SK-N-SH (cell line): ENCODE data around the gene TPPP. TPM values are rescaled to one million over a fixed set of nuclear protein-coding genes. Genes with fewer than 3 reads are reported as not detected.

Experiments used
- CTCF ChIA-PET: fragments of 300-600, 350-600 bp; formaldehyde crosslinking; extraction: SDS; loops from one replicate; lab custom pipeline; 2021; lab: Yijun Ruan, JAX
- POLR2A ChIA-PET: fragments of 350-600 bp; sonication (Branson Sonifier 250); formaldehyde crosslinking; extraction: SDS; loops from one replicate; lab custom pipeline; 2020; ENCODE audit warnings: antibody characterized with exemption, inconsistent platforms; lab: Yijun Ruan, JAX
- DNase-seq: peaks from one replicate; pipeline ENCODE4 v3.0.0; 2012
- H2AFZ ChIP-seq: fragments of 200-600 bp; sonication (generic); 2 replicates; pipeline ENCODE4 v1.8.1; 2016; ENCODE audit warnings: antibody characterized with exemption, mild to moderate bottlenecking, low read depth
- H3F3A ChIP-seq: fragments of 200-600 bp; sonication (generic); replicated peaks from 2 replicates; pipeline ENCODE3; 2016; ENCODE audit warnings: antibody characterized with exemption, mild to moderate bottlenecking; ENCODE audit not compliant: insufficient read depth
- H3K27ac ChIP-seq, 2 experiments: fragments of 200-500 bp in 1 of 2; fragments of 200-600 bp in 1 of 2; sonication (Bioruptor generic) in 1 of 2; sonication (generic), shearing (Covaris generic) in 1 of 2; 2 replicates each; pipeline versions ENCODE4 v1.5.1 to v1.6.1; 2014 to 2016; ENCODE audit warnings: low read depth in 2 of 2, inconsistent platforms in 1 of 2, low read length in 1 of 2, mild to moderate bottlenecking in 1 of 2, mixed read lengths in 1 of 2
- H3K27me3 ChIP-seq: fragments of 200-600 bp; sonication (generic), shearing (Covaris generic); 2 replicates; pipeline ENCODE4 v1.6.1; 2016; ENCODE audit warnings: mixed run types; ENCODE audit not compliant: insufficient read depth
- H3K36me3 ChIP-seq, 2 experiments: fragments of 200-500 bp in 1 of 2; fragments of 200-600 bp in 1 of 2; sonication (Bioruptor generic) in 1 of 2; sonication (generic) in 1 of 2; replicated peaks in 1 of 2; 2 replicates each; pipeline versions ENCODE3 to v1.5.1; 2014 to 2016; ENCODE audit warnings: low read length in 1 of 2, mild to moderate bottlenecking in 1 of 2; ENCODE audit not compliant: insufficient read depth in 2 of 2, control insufficient read depth in 1 of 2
- H3K4me1 ChIP-seq, 2 experiments: fragments of 200-500 bp in 1 of 2; fragments of 200-600 bp in 1 of 2; sonication (Bioruptor generic) in 1 of 2; sonication (generic), shearing (Covaris generic) in 1 of 2; 2 replicates each; pipeline versions ENCODE4 v1.5.1 to v1.6.1; 2014 to 2016; ENCODE audit warnings: low read depth in 1 of 2, low read length in 1 of 2, mixed run types in 1 of 2; ENCODE audit not compliant: insufficient read depth in 2 of 2, control insufficient read depth in 1 of 2
- H3K4me2 ChIP-seq: fragments of 200-600 bp; sonication (generic), shearing (Covaris generic); 2 replicates; pipeline ENCODE4 v1.6.1; 2017; ENCODE audit warnings: mixed run types
- H3K4me3 ChIP-seq, 2 experiments: fragments of 200-500 bp in 1 of 2; fragments of 200-600 bp in 1 of 2; sonication (Bioruptor generic) in 1 of 2; sonication (generic), shearing (Covaris generic) in 1 of 2; 2 replicates each; pipeline versions ENCODE4 v1.5.1 to v1.8.1; 2014 to 2016; ENCODE audit warnings: low read depth in 2 of 2, inconsistent platforms in 1 of 2, low read length in 1 of 2, mild to moderate bottlenecking in 1 of 2, mixed read lengths in 1 of 2, moderate library complexity in 1 of 2
- H3K79me2 ChIP-seq: fragments of 200-600 bp; sonication (generic); 2 replicates; pipeline ENCODE4 v1.8.1; 2017; ENCODE audit warnings: mild to moderate bottlenecking; ENCODE audit not compliant: insufficient read depth
- H3K9ac ChIP-seq: fragments of 200-600 bp; sonication (generic); 2 replicates; pipeline ENCODE4 v1.6.1; 2017; ENCODE audit warnings: mixed run types
- H3K9me2 ChIP-seq: fragments of 200-600 bp; sonication (generic); 2 replicates; pipeline ENCODE4 v1.6.1; 2017; ENCODE audit warnings: mixed run types
- H3K9me3 ChIP-seq: fragments of 200-600 bp; sonication (generic); 2 replicates; pipeline ENCODE4 v1.6.1; 2017; ENCODE audit warnings: mixed run types, mild to moderate bottlenecking, moderate library complexity
- H4K20me1 ChIP-seq: fragments of 200-600 bp; sonication (generic); 2 replicates; pipeline ENCODE4 v1.6.1; 2017; ENCODE audit warnings: mild to moderate bottlenecking, mixed run types; ENCODE audit not compliant: insufficient read depth
- CHD2 ChIP-seq: fragments of 150-350 bp; IDR thresholded peaks from 2 replicates; pipeline ENCODE4 v1.6.1; 2018; ENCODE audit warnings: low read length; ENCODE audit not compliant: partially characterized antibody
- EP300 ChIP-seq, 2 experiments: IDR thresholded peaks; 2 replicates each; pipeline versions ENCODE4 v1.4.0 to v1.6.1; 2012; ENCODE audit warnings: borderline replicate concordance in 1 of 2, low read depth in 1 of 2, low read length in 1 of 2
- EZH2phosphoT487 ChIP-seq: fragments of 200-600 bp; sonication (generic); IDR thresholded peaks from 2 replicates; pipeline ENCODE4 v1.6.1; 2017; ENCODE audit warnings: low read depth, mixed run types, mild to moderate bottlenecking, antibody characterized with exemption, moderate library complexity, borderline replicate concordance
- FOSL2 ChIP-seq: IDR thresholded peaks from 2 replicates; pipeline ENCODE4 v1.4.0; 2012; ENCODE audit warnings: low read depth, mild to moderate bottlenecking, moderate library complexity, borderline replicate concordance
- FOXM1 ChIP-seq: IDR thresholded peaks from 2 replicates; pipeline ENCODE4 v1.4.0; 2012; ENCODE audit warnings: low read depth, mild to moderate bottlenecking
- GATA2 ChIP-seq: sonication (generic); formaldehyde crosslinking; IDR thresholded peaks from 2 replicates; pipeline ENCODE4 v1.5.0; 2020; ENCODE audit warnings: mild to moderate bottlenecking, missing genetic modification reagents
- IRF3 ChIP-seq: fragments of 150-350 bp; IDR thresholded peaks from 2 replicates; pipeline ENCODE4 v1.6.1; 2016; ENCODE audit warnings: mild to moderate bottlenecking, low read depth, low read length
- MAX ChIP-seq: IDR thresholded peaks from 2 replicates; pipeline ENCODE4 v1.4.0; 2012; ENCODE audit warnings: low read depth
- MEF2A ChIP-seq: IDR thresholded peaks from 2 replicates; pipeline ENCODE4 v1.4.0; 2012; ENCODE audit warnings: low read depth, borderline replicate concordance
- MXI1 ChIP-seq: IDR thresholded peaks from 2 replicates; pipeline ENCODE4 v1.6.1; 2012; ENCODE audit warnings: mild to moderate bottlenecking, low read depth, low read length, improper control_type of control experiment
- NFIC ChIP-seq: IDR thresholded peaks from 2 replicates; pipeline ENCODE4 v1.4.0; 2012; ENCODE audit warnings: borderline replicate concordance
- NRF1 ChIP-seq: IDR thresholded peaks from 2 replicates; pipeline ENCODE4 v1.6.1; 2012; ENCODE audit warnings: low read depth, mild to moderate bottlenecking, low read length
- PBX3 ChIP-seq: IDR thresholded peaks from 2 replicates; pipeline ENCODE4; 2012
- RCOR1 ChIP-seq: fragments of 150-350 bp; IDR thresholded peaks from 2 replicates; pipeline ENCODE4 v1.6.1; 2017; ENCODE audit warnings: antibody characterized with exemption, low read length
- SIN3A ChIP-seq: IDR thresholded peaks from 2 replicates; pipeline ENCODE4 v1.6.1; 2012; ENCODE audit warnings: low read depth, mild to moderate bottlenecking, low read length, moderate library complexity, borderline replicate concordance
- SMC3 ChIP-seq: IDR thresholded peaks from 2 replicates; pipeline ENCODE4 v1.6.1; 2012; ENCODE audit warnings: low read depth, low read length, improper control_type of control experiment
- TAF1 ChIP-seq: IDR thresholded peaks from 2 replicates; pipeline ENCODE4 v1.6.1; 2012; ENCODE audit warnings: low read depth, mild to moderate bottlenecking, low read length, moderate library complexity, borderline replicate concordance
- TCF12 ChIP-seq: IDR thresholded peaks from 2 replicates; pipeline ENCODE4 v1.4.0; 2012
- YY1 ChIP-seq: IDR thresholded peaks from 2 replicates; pipeline ENCODE4 v1.4.0; 2012; ENCODE audit warnings: low read depth, mild to moderate bottlenecking
- WGBS: methylation state at CpG from one replicate; pipeline ENCODE4 v1.1.6; 2017; ENCODE audit warnings: low lambda C conversion rate; 5-methylcytosine and 5-hydroxymethylcytosine counted together
- polyA plus RNA-seq, 3 experiments: library from polyadenylated mRNA; depleted of rRNA; stranded (reverse); fragments of >200 nt; gene quantifications; 2 replicates each; pipeline ENCODE4 v1.2.3, GENCODE V29; 2012

The TPPP gene
- polyA plus RNA-seq, 1 of the 3 experiments (the other 2 are of a cell fraction), result 0.05 TPM

- TF ChIP-seq IRF3 (no peak), NFIC (no peak), EZH2phosphoT487 (no peak), MEF2A (no peak), TAF1 (no peak), MAX (no peak), PBX3 (no peak)
Measured at GRCh38 chr5:640461-641330, 52.5 kb downstream of the TPPP start (continued).

- no peaks in the 10 kb centered on the region for H4K20me1 ChIP-seq
- no peak overlapping the region for H3K27ac ChIP-seq
- POLR2A ChIA-PET, result no interaction called here
- H3K4me2 ChIP-seq, result no peak overlapping the region
- TF ChIP-seq IRF3 (no peak), YY1 (no peak), SIN3A (no peak), SMC3 (no peak), NRF1 (no peak), RCOR1 (no peak), MXI1 (no peak), TCF12 (no peak), FOXM1 (no peak), MEF2A (no peak), EP300 (IDR thresholded peaks at IDR 0.05; ENCODE audit: borderline replicate concordance in 1 of 2, low read depth in 1 of 2, low read length in 1 of 2) (no peak), GATA2 (no peak), FOSL2 (no peak), CHD2 (no peak)
- CTCF ChIA-PET, result no interaction called here
- no peak overlapping the region for H2AFZ ChIP-seq
- H3K9ac ChIP-seq, result no peak overlapping the region
- WGBS, result 96% methylated on average over 19 of the region's 20 CpGs
- no peaks in the 10 kb centered on the region for H3K27me3 ChIP-seq
- no peaks in the 10 kb centered on the region for H3F3A ChIP-seq
- DNase-seq, result no peak
- no peaks in the 10 kb centered on the region for H3K9me3 ChIP-seq
- no peak overlapping the region for H3K4me3 ChIP-seq
- H3K4me1 ChIP-seq, result no peaks in the 10 kb centered on the region
- H3K9me2 ChIP-seq, result no peaks in the 10 kb centered on the region
- H3K79me2 ChIP-seq, result no peaks in the 10 kb centered on the region
- peaks cover 8 to 40% of the 10 kb centered on the region in 2 experiments for H3K36me3 ChIP-seq
Measured at GRCh38 chr5:639584-640213, 53.5 kb downstream of the TPPP start.
